Ovary (tissue), 9 donors: Measurements from ENCODE around the gene SLC48A1. TPM values are rescaled to one million over a fixed set of nuclear protein-coding genes. Genes with fewer than 3 reads are reported as not detected.

Source experiments
- DNase-seq, 5 donors: peaks; one replicate each; pipeline ENCODE4 v3.0.0-alpha.2; 2019 to 2020
- H3K27ac ChIP-seq, 2 donors: fragments of 200-600 bp; one replicate each; pipeline versions ENCODE4 v1.5.1 to v1.8.0; 2019 to 2022
- H3K27me3 ChIP-seq: fragments of 200-600 bp; one replicate; pipeline ENCODE4 v1.8.0; 2022
- H3K36me3 ChIP-seq: fragments of 200-600 bp; sonication (generic); one replicate; pipeline ENCODE4 v1.5.1; 2019
- H3K4me1 ChIP-seq: one replicate; pipeline ENCODE4 v1.8.1; 2013; ENCODE audit warnings: mild to moderate bottlenecking, moderate library complexity; ENCODE audit not compliant: insufficient read depth
- H3K4me3 ChIP-seq: fragments of 200-600 bp; sonication (generic); one replicate; pipeline ENCODE4 v1.5.1; 2017
- H3K9me3 ChIP-seq, 2 donors: fragments of 200-600 bp in 1 of 2; sonication (generic) in 1 of 2; one replicate each; pipeline versions ENCODE4 v1.5.1 to v1.8.1; 2013 to 2019; ENCODE audit warnings: mild to moderate bottlenecking in 1 of 2, moderate library complexity in 1 of 2
- CTCF ChIP-seq, 3 donors: fragments of 450-650 bp in 2 of 3; fragments of 200-600 bp in 1 of 3; IDR thresholded peaks; one replicate each; pipeline versions ENCODE4 v1.5.1 to v1.8.0; 2016 to 2022; ENCODE audit warnings: antibody characterized with exemption in 3 of 3, mild to moderate bottlenecking in 1 of 3
- EP300 ChIP-seq: sonication (generic); formaldehyde crosslinking; IDR thresholded peaks from one replicate; pipeline ENCODE4 v1.6.1; 2017; ENCODE audit warnings: antibody characterized with exemption
- POLR2A ChIP-seq: fragments of 450-650 bp; IDR thresholded peaks from one replicate; pipeline ENCODE4 v1.6.1; 2017; ENCODE audit warnings: antibody characterized with exemption, mild to moderate bottlenecking, moderate library complexity
- WGBS, 3 donors: extraction: QIAGEN DNeasy Blood & Tissue Kit in 1 of 3; methylation state at CpG; one replicate each; pipeline versions ENCODE4 v1.1.5 to v1.1.7; 2013 to 2017; 5-methylcytosine and 5-hydroxymethylcytosine counted together
- intact Hi-C, 4 donors: fragments of 100-400 bp; cut with DNase I; formaldehyde crosslinking; loops; one replicate each; pipeline versions ENCODE4 v1.11.0 to v1.15.1; 2022 to 2023
- polyA plus RNA-seq, 2 donors: library from polyadenylated mRNA; stranded (reverse); fragments of 200-250 nt in 1 of 2; fragments of 350-450 nt in 1 of 2; fragmentation: Illumina TruSeq in 1 of 2; extraction: RNeasy Lipid Tissue Mini Kit (QIAGEN cat#74804) in 1 of 2; gene quantifications; one replicate each; pipeline ENCODE4 v1.2.3, GENCODE V29; 2013 to 2014
- total RNA-seq, 7 donors: library from RNA; depleted of rRNA in 2 of 7; stranded (reverse); fragments of >200 nt in 2 of 7; fragmentation: NEBNext Ultra II Directional in 3 of 7; extraction: Animal tissue kit (Norgen Biotek cat#: 25700) in 3 of 7; gene quantifications; one replicate each; pipeline versions ENCODE4 v1.1.0 to v1.2.4, GENCODE V29; 2016 to 2023
- donor health status: DM: no; HTN: no; CAD: no; lungs with moderate emphysema.
- donor health status: DM: no; HTN: no; CAD: no.
- donor health status: Bipolar disorder and iron deficiency.
- donor health status: DM: yes; HTN: yes; CAD: no.
- donor health status: DM: no; HTN: no; CAD: no.
- donor health status: DM: yes; HTN: yes; CAD: no.

SLC48A1 gene
- total and polyA plus RNA-seq, 9 donors, result 24.1 to 143 (median 68.7) TPM

DNA sequence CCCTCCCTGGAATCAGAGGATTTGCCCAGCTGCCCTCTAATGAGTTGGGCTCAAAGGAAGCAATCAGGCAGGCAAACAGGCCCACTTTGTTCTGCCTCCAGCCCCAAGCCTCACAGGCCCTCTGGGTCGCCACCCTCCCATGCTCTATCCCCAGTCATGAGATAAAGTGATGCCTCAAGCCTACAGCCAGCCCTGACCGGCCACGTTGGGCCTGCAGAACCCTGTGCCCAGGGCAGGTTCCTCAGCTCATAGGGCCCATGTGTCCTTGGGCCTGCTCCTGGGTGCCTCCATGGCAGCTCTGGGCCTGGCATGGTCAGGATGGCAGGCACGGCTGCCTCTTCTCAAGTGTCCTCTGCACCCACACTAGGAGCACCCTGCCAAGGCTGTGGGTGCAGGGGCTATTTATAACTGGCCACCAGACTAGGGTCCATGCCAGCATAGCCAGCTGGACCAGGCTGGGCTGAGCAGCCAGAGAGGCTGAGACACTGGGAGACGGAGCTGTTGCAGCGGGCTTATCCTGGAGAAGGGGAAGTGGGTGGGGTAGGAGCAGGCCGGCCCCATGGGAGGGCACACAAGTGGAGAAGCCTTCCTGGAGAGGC lies 26.4 kb downstream of the SLC48A1 start:
- H3K9me3 ChIP-seq, result no peaks in the 10 kb centered on the region
- TF ChIP-seq CTCF (IDR thresholded peaks at IDR 0.05) (no peak), EP300 (no peak)
- H3K4me1 ChIP-seq, result peaks cover 20% of the 10 kb centered on the region
- DNase-seq, result no peak
- intact Hi-C loops, result no loop called here
- WGBS, 3 donors, result 66 to 67% (median 67%) methylated on average over 7 of the region's 7 CpGs
- no peak overlapping the region for H3K4me3 ChIP-seq
- no peaks in the 10 kb centered on the region for H3K36me3 ChIP-seq
- no peaks in the 10 kb centered on the region for H3K27me3 ChIP-seq
- no peak overlapping the region for H3K27ac ChIP-seq

- Histone ChIP-seq H3K9me3 (no peaks in the 10 kb centered on the region), H3K36me3 (no peaks in the 10 kb centered on the region), H3K27ac (no peak overlapping the region), H3K27me3 (no peaks in the 10 kb centered on the region), H3K4me3 (no peak overlapping the region), H3K4me1 (peaks cover 28% of the 10 kb centered on the region)
- WGBS, 3 donors, result 83 to 91% (median 90%) methylated on average over 7 of the region's 7 CpGs
- no peak for DNase-seq
- intact Hi-C loops, result loop anchor here in 1 of 4 donors (5.0 kb wide), 1 partner anchor 37 kb away; no protein-coding TSS in a partner anchor
- no peak for TF ChIP-seq CTCF (IDR thresholded peaks at IDR 0.05)
- no peak for TF ChIP-seq POLR2A
- TF ChIP-seq EP300, result no peak
Observed at GRCh38 chr12:47800582-47800981, 27.5 kb downstream of the SLC48A1 start.

DNA sequence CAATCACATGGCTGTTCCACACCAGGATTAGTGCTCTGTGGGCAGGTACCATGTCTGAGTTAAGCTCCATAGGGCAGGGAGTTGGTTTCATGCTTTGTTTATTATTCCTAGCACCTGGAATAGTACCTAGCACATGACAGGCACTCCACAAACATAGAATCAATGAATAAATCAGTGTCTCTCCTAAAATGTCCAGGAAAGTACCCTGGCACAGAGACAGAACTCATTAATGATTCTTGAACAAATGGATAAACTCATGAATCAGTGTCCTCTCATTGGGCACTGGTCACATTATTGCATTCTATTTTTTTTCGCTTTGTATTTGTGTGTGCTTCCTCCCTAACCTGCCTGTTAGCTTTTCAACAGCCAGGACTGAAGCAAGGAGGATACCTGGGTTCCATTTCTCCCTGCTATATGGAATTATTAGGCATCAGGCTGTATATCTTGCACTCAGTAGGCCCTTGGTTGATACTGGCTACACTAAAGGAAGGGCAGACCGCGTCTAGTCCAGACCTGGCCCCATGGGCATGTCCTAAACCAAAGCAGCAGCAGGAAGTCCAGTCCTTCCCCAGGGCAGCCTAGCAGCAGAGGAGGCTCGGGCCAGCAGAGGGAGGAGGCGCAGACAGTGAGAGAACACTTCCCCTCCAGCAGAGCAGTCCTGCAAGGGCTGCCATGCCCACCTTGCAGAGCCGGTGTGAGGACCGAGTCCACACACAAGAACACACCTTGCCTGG lies 28.3 kb downstream of the SLC48A1 start:
- peaks cover 29% of the 10 kb centered on the region for H3K4me1 ChIP-seq
- WGBS, 3 donors, result 70 to 79% (median 74%) methylated on average over 7 of the region's 7 CpGs
- H3K27ac ChIP-seq, result no peak overlapping the region
- no peak for DNase-seq
- no peaks in the 10 kb centered on the region for H3K9me3 ChIP-seq
- TF ChIP-seq EP300 (no peak), POLR2A (no peak), CTCF (IDR thresholded peaks at IDR 0.05) (no peak)
- H3K27me3 ChIP-seq, result no peaks in the 10 kb centered on the region
- no peak overlapping the region for H3K4me3 ChIP-seq
- intact Hi-C loops, result loop anchor here in 1 of 4 donors (5.0 kb wide), 1 partner anchor 36 kb away; no protein-coding TSS in a partner anchor
- no peaks in the 10 kb centered on the region for H3K36me3 ChIP-seq

DNA sequence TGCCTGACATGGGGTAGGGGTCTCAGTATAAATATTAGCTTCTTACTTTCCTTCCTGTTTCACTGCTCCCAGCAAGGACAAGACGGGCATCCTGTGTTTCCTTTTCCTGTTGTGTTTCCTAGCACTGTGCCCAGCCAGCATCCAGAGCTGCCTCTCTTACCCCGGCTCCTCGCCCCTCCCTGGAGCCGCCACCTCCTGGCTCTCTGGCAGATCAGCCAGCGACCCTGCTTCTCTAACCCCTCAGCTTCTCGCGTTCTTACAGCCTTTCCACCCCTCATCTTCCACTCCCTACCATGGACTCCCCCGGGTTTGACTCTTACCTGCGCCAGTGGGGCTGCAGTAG lies 28.8 kb downstream of the SLC48A1 start:
- WGBS, 3 donors, result 70 to 73% (median 72%) methylated on average over 9 of the region's 9 CpGs
- no peak for DNase-seq
- H3K27ac ChIP-seq, result peak overlapping the region in 1 of 2 donors; percentile 24
- peaks cover 29% of the 10 kb centered on the region for H3K4me1 ChIP-seq
- no peaks in the 10 kb centered on the region for H3K27me3 ChIP-seq
- H3K36me3 ChIP-seq, result no peaks in the 10 kb centered on the region
- H3K9me3 ChIP-seq, result no peaks in the 10 kb centered on the region
- TF ChIP-seq CTCF (IDR thresholded peaks at IDR 0.05) (no peak), POLR2A (no peak), EP300 (no peak)
- no peak overlapping the region for H3K4me3 ChIP-seq
- intact Hi-C loops, result loop anchor here in 1 of 4 donors (5.0 kb wide), 1 partner anchor 35 kb away; no protein-coding TSS in a partner anchor
